OCI-LY1 (cell line): ENCODE data around the gene A2M.

ENCODE experiments used
- H2AFZ ChIP-seq: fragments of 200-600 bp; sonication (generic), shearing (Covaris generic); 2 replicates; pipeline ENCODE4 v1.6.0; 2014; ENCODE audit warnings: antibody characterized with exemption, mild to moderate bottlenecking, low read length
- H3F3A ChIP-seq: fragments of 200-600 bp; sonication (generic), shearing (Covaris generic); 2 replicates; pipeline ENCODE4 v1.6.0; 2014; ENCODE audit warnings: mild to moderate bottlenecking, antibody characterized with exemption, low read length, moderate library complexity; ENCODE audit not compliant: insufficient read depth
- H3K27ac ChIP-seq: fragments of 200-600 bp; sonication (generic); 2 replicates; pipeline ENCODE4 v1.5.1; 2014; ENCODE audit warnings: low read length, mixed run types, mild to moderate bottlenecking, low read depth; ENCODE audit not compliant: poor library complexity, severe bottlenecking
- H3K27me3 ChIP-seq: fragments of 200-600 bp; sonication (generic); 2 replicates; pipeline ENCODE4 v1.6.0; 2014; ENCODE audit warnings: antibody characterized with exemption, mild to moderate bottlenecking, low read length, moderate library complexity; ENCODE audit not compliant: insufficient read depth
- H3K36me3 ChIP-seq: fragments of 200-600 bp; sonication (generic); 2 replicates; pipeline ENCODE4 v1.6.1; 2014; ENCODE audit warnings: mild to moderate bottlenecking, antibody characterized with exemption, low read length, moderate library complexity, mixed read lengths; ENCODE audit not compliant: insufficient read depth
- H3K4me1 ChIP-seq: fragments of 200-600 bp; sonication (generic); 2 replicates; pipeline ENCODE4 v1.5.1; 2014; ENCODE audit warnings: mild to moderate bottlenecking, low read length, moderate library complexity; ENCODE audit not compliant: insufficient read depth, severe bottlenecking
- H3K4me2 ChIP-seq: fragments of 200-600 bp; sonication (generic), shearing (Covaris generic); 2 replicates; pipeline ENCODE4 v1.6.1; 2014; ENCODE audit warnings: low read length
- H3K4me3 ChIP-seq: fragments of 200-600 bp; sonication (generic); 2 replicates; pipeline ENCODE4 v1.5.1; 2014; ENCODE audit warnings: low read length, low read depth, mild to moderate bottlenecking, mixed read lengths; ENCODE audit not compliant: poor library complexity, severe bottlenecking
- H3K79me2 ChIP-seq: fragments of 200-600 bp; shearing (Covaris generic); 2 replicates; pipeline ENCODE4 v1.6.1; 2016; ENCODE audit warnings: mixed run types, low read length, mixed read lengths; ENCODE audit not compliant: insufficient read depth
- H3K9ac ChIP-seq: fragments of 200-600 bp; sonication (generic), shearing (Covaris generic); 2 replicates; pipeline ENCODE4 v1.6.1; 2014; ENCODE audit warnings: mild to moderate bottlenecking, low read length, mixed read lengths
- H3K9me2 ChIP-seq: fragments of 200-600 bp; sonication (generic), shearing (Covaris generic); 2 replicates; pipeline ENCODE4 v1.6.1; 2014; ENCODE audit warnings: low read depth, mild to moderate bottlenecking, low read length, mixed read lengths
- H3K9me3 ChIP-seq: fragments of 200-600 bp; shearing (Covaris generic); 2 replicates; pipeline ENCODE4 v1.6.1; 2014; ENCODE audit warnings: low read length, mixed read lengths
- H4K20me1 ChIP-seq: fragments of 200-600 bp; sonication (generic), shearing (Covaris generic); 2 replicates; pipeline ENCODE4 v1.6.0; 2016; ENCODE audit warnings: mild to moderate bottlenecking, low read length; ENCODE audit not compliant: insufficient read depth
- CTCF ChIP-seq: fragments of 200-600 bp; sonication (generic), shearing (Covaris generic); IDR thresholded peaks from 2 replicates; pipeline ENCODE4 v1.5.1; 2017; ENCODE audit warnings: mild to moderate bottlenecking, antibody characterized with exemption, low read length, moderate library complexity, mixed read lengths
- EZH2 ChIP-seq: fragments of 200-600 bp; sonication (generic), shearing (Covaris generic); IDR thresholded peaks from 2 replicates; pipeline ENCODE4 v1.8.0; 2017; ENCODE audit warnings: borderline replicate concordance, mixed run types, mild to moderate bottlenecking, antibody characterized with exemption, low read length, moderate library complexity, mixed read lengths

Gene A2M

GRCh38 chr12:9036227-9036626, 79.5 kb downstream of the A2M start:
- H3K27me3 ChIP-seq, result no peaks in the 10 kb centered on the region

GRCh38 chr12:9034095-9034494, 81.6 kb downstream of the A2M start:
- Histone ChIP-seq H2AFZ (no peak overlapping the region), H3K36me3 (no peaks in the 10 kb centered on the region), H3K9me3 (no peaks in the 10 kb centered on the region), H3F3A (no peaks in the 10 kb centered on the region), H3K4me2 (no peak overlapping the region), H3K9me2 (no peaks in the 10 kb centered on the region), H3K4me1 (no peaks in the 10 kb centered on the region), H3K9ac (no peak overlapping the region), H3K79me2 (no peaks in the 10 kb centered on the region), H3K27me3 (no peaks in the 10 kb centered on the region), H3K27ac (no peak overlapping the region), H3K4me3 (no peak overlapping the region), H4K20me1 (no peaks in the 10 kb centered on the region)
- no peak for TF ChIP-seq CTCF
- TF ChIP-seq EZH2, result no peak

More at GRCh38 chr12:9036227-9036626, 79.5 kb downstream of the A2M start:
- H3F3A ChIP-seq, result no peaks in the 10 kb centered on the region
- TF ChIP-seq CTCF (no peak), EZH2 (no peak)
- H3K79me2 ChIP-seq, result no peaks in the 10 kb centered on the region
- H3K27ac ChIP-seq, result no peak overlapping the region
- no peak overlapping the region for H2AFZ ChIP-seq
- H3K9me3 ChIP-seq, result no peaks in the 10 kb centered on the region
- H3K4me2 ChIP-seq, result no peak overlapping the region
- no peaks in the 10 kb centered on the region for H3K36me3 ChIP-seq
- no peaks in the 10 kb centered on the region for H3K9me2 ChIP-seq
- no peak overlapping the region for H3K9ac ChIP-seq
- H3K4me1 ChIP-seq, result no peaks in the 10 kb centered on the region
- H3K4me3 ChIP-seq, result no peak overlapping the region
- no peaks in the 10 kb centered on the region for H4K20me1 ChIP-seq

- Histone ChIP-seq H3K27me3 (no peaks in the 10 kb centered on the region), H3K36me3 (no peaks in the 10 kb centered on the region), H2AFZ (no peak overlapping the region)
Measured at GRCh38 chr12:9033265-9033887, 82.3 kb downstream of the A2M start.

More at GRCh38 chr12:9033265-9033887, 82.3 kb downstream of the A2M start:
- Histone ChIP-seq H3K9ac (no peak overlapping the region), H3K4me2 (no peak overlapping the region), H4K20me1 (no peaks in the 10 kb centered on the region), H3K4me3 (no peak overlapping the region), H3K79me2 (no peaks in the 10 kb centered on the region), H3F3A (no peaks in the 10 kb centered on the region), H3K27ac (no peak overlapping the region), H3K9me2 (no peaks in the 10 kb centered on the region), H3K4me1 (no peaks in the 10 kb centered on the region), H3K9me3 (no peaks in the 10 kb centered on the region)
- TF ChIP-seq EZH2, result no peak
- TF ChIP-seq CTCF, result no peak
